Hematopoietic multipotent progenitor cell treated with erythropoietin and hydrocortisone succinate and interleukin-3 and kit ligand, for 8 days (in vitro differentiated cells): Measurements from ENCODE around the gene CAB39L.

ENCODE experiments used
- DNase-seq: peaks from one replicate; pipeline ENCODE4 v3.0.0-alpha.2; 2015

CAB39L gene

GRCh38 chr13:49271264-49271663 lies 172.6 kb downstream of the CAB39L start:
- DNase-seq: no peak

- no peak for DNase-seq
Measured at GRCh38 chr13:49265822-49266221, 178.0 kb downstream of the CAB39L start.

- DNase-seq: no peak
Measured at GRCh38 chr13:49262634-49263033, 181.2 kb downstream of the CAB39L start.

GRCh38 chr13:49259586-49259985 lies 184.3 kb downstream of the CAB39L start:
- no peak for DNase-seq
